ENCODE results near the gene KDM4D.
"Not testable (repeated sequence)": the region's sequence is repeated elsewhere in the genome, so short reads cannot be mapped to it uniquely, and the experiment has no call there.

Gene KDM4D

GRCh38 chr11:95014184-95014821, 40.8 kb downstream of the KDM4D start:
- CTCF ChIA-PET = interaction anchor here (1.5 kb wide), 1 partner anchor 8 kb away, joined by 3 read pairs; no protein-coding TSS in a partner anchor
- DNase-seq (ENCODE audit: extremely low spot score) = no peak
- POLR2A ChIA-PET = no interaction called here

GRCh38 chr11:95016139-95016538, 42.6 kb downstream of the KDM4D start:
- CTCF ChIA-PET = no interaction called here
- TF ChIP-seq, protein P1, sequence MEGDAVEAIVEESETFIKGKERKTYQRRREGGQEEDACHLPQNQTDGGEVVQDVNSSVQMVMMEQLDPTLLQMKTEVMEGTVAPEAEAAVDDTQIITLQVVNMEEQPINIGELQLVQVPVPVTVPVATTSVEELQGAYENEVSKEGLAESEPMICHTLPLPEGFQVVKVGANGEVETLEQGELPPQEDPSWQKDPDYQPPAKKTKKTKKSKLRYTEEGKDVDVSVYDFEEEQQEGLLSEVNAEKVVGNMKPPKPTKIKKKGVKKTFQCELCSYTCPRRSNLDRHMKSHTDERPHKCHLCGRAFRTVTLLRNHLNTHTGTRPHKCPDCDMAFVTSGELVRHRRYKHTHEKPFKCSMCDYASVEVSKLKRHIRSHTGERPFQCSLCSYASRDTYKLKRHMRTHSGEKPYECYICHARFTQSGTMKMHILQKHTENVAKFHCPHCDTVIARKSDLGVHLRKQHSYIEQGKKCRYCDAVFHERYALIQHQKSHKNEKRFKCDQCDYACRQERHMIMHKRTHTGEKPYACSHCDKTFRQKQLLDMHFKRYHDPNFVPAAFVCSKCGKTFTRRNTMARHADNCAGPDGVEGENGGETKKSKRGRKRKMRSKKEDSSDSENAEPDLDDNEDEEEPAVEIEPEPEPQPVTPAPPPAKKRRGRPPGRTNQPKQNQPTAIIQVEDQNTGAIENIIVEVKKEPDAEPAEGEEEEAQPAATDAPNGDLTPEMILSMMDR (IDR thresholded peaks at IDR 0.05; ENCODE audit: control extremely low read depth, extremely low read depth, low read depth, missing control alignments) = no peak
- POLR2A ChIA-PET = no interaction called here
- no peak for DNase-seq (ENCODE audit: extremely low spot score)

More at GRCh38 chr11:95014184-95014821, 40.8 kb downstream of the KDM4D start:
- TF ChIP-seq, protein P1 (IDR thresholded peaks at IDR 0.05; ENCODE audit: control extremely low read depth, extremely low read depth, low read depth, missing control alignments) = no peak

GRCh38 chr11:95021468-95021867, 48.0 kb downstream of the KDM4D start:
- CTCF ChIA-PET; DNase-seq (ENCODE audit: extremely low spot score); POLR2A ChIA-PET: not testable (repeated sequence)

DNA sequence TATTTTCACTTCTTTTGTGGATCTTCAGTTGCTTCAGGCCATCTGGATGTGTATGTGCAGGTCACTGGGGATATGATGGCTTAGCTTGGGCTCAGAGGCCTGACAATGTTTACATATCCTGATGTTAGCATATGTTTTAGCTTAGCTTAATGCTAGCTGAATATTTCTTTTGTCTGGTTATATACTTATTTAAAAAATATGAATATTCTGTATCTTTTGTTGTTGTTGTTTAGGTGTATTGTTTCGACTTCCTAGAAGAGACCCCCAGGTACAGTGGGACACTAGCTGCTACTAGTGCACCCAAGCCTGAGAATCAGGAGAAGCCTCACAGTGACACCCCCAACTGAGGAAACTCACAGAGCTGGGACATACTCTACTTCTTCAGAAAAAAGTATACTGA, 51.4 kb downstream of the KDM4D start, which contains the start of gene KDM4E:
Gene KDM4E, plus strand, starts transcription at position 301 of the 400 bp plus-strand sequence. CDS start 300 bp downstream, outside the sequence.
- POLR2A ChIA-PET = no interaction called here
- no peak for DNase-seq (ENCODE audit: extremely low spot score)
- CTCF ChIA-PET = no interaction called here
- TF ChIP-seq, protein P1 (IDR thresholded peaks at IDR 0.05; ENCODE audit: control extremely low read depth, extremely low read depth, low read depth, missing control alignments) = no peak

DNA sequence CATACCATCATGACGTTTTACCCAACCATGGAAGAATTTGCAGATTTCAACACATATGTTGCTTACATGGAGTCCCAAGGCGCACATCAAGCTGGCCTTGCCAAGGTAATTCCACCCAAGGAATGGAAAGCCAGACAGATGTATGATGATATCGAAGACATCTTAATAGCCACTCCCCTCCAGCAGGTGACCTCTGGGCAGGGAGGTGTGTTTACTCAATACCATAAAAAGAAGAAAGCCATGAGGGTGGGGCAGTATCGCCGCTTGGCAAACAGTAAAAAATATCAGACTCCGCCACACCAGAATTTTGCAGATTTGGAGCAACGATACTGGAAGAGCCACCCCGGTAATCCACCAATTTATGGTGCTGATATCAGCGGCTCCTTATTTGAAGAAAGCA, 52.1 kb downstream of the KDM4D start:
- CTCF ChIA-PET; POLR2A ChIA-PET; DNase-seq (ENCODE audit: extremely low spot score): not testable (repeated sequence)

DNA sequence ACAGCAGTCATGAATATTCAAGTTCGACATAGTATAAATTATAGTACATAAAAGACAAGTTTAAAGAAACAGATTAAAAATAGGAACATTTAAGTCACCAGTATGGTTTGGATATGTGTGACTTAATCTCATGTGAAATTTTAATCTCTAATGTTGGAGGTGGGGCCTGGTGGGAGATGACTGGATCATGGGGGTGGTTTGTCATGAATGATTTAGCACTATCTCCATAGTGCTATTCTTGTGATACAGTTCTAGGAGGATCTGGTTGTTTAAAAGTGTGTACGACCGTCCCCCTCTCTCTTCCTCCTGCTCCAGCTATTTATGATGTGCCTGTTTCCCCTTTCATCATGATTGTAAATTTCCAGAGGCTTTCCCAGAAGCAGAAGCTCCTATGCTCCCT, 54.8 kb downstream of the KDM4D start:
- CTCF ChIA-PET = no interaction called here
- TF ChIP-seq, protein P1 (IDR thresholded peaks at IDR 0.05; ENCODE audit: control extremely low read depth, extremely low read depth, low read depth, missing control alignments) = no peak
- POLR2A ChIA-PET = no interaction called here
- DNase-seq (ENCODE audit: extremely low spot score) = no peak

DNA sequence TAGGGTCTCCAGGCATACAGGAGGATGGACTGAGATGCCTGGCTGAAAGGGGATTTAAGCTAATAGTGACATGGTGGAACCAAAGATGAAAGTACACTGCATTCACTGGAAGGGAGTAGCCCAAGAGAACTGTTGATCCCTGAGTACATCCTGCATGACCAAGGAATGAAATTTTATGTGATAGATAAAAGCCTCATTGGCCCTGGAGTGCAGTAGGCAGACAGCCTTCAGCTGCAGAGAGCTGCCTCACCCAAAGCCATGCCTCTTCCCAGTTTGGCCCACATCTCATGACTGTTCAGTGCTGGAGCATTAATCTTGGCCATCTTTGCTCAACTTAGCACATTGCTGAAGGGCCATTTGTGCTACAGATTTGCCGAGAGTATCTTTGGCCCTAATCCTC, 59.5 kb downstream of the KDM4D start:
- TF ChIP-seq, protein P1 (IDR thresholded peaks at IDR 0.05; ENCODE audit: control extremely low read depth, extremely low read depth, low read depth, missing control alignments) = no peak
- CTCF ChIA-PET = interaction anchor here (1.3 kb wide), 2 partner anchors 14 to 56 kb away, joined by 3 to 4 read pairs; no protein-coding TSS in a partner anchor
- POLR2A ChIA-PET = no interaction called here
- no peak for DNase-seq (ENCODE audit: extremely low spot score)

GRCh38 chr11:95035316-95035715, 61.8 kb downstream of the KDM4D start:
- POLR2A ChIA-PET = no interaction called here
- TF ChIP-seq, protein P1 (IDR thresholded peaks at IDR 0.05; ENCODE audit: control extremely low read depth, extremely low read depth, low read depth, missing control alignments) = no peak
- DNase-seq (ENCODE audit: extremely low spot score) = no peak
- CTCF ChIA-PET = interaction anchor here (1.1 kb wide), 1 partner anchor 730 kb away, joined by 3 read pairs; no protein-coding TSS in a partner anchor

DNA sequence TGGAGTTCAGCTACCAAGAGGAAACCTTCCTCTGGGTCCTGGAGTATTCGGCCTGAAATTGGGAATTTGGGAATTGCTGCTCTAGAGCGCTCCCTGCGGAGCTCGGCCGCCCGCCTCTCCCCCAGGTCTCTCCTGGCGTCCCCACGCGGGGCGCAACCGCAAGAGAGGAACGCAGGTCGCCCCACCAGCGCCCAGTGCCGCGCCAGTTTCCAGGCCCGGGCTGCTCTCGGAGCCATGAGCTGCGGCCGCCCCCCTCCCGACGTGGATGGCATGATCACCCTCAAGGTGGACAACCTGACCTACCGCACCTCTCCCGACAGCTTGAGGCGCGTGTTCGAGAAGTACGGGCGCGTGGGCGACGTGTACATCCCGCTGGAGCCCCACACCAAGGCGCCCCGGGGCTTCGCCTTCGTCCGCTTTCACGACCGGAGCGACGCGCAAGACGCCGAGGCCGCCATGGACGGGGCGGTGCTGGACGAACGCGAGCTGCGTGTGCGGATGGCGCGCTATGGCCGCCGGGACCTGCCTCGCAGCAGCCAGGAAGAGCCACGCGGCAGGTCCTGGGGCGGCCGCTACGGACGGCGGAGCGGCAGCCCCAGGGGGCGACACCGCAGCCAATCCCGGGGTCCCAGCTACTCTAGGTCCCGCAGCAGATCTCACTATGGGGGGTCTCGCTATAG, 64.0 kb downstream of the KDM4D start:
- DNase-seq (ENCODE audit: extremely low spot score); POLR2A ChIA-PET: not testable (repeated sequence)
- CTCF ChIA-PET = interaction anchor here (1.1 kb wide), 1 partner anchor 17 kb away, joined by 3 read pairs; no protein-coding TSS in a partner anchor

All from GM10248 (cell line).